ENCODE data around the gene NAIF1.
"Not testable (repeated sequence)": the region's sequence is repeated elsewhere in the genome, so short reads cannot be mapped to it uniquely, and the experiment has no call there.

The NAIF1 gene

DNA sequence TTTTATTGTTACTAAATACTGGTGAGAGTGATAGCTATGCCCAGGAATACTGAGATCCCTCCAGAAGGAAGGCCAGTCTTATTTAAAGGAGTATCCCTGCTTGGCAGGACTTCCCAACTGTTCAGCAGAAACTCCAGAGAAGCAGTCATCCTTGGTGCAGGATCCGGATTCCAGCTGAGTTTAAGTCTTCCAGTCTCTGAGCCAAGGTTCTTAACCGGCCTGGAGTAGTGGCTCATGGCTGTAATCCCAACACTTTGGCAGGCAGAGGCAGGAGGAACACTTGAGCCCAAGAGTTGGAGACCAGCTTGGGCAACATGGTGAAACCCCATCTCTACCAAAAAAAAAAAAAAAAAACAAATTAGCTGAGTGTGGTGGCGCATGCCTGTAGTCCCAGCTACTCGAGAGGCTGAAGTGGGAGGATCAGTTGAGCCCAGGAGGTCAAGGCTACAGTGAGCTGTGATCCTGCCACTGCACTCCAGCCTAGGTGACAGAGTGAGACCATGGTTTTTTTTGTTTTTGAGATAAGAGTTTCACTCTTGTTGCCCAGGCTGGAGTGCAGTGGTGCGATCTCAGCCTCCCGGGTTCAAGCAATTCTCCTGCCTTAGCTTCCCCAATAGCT, 7.6 kb downstream of the NAIF1 start:
- no peak for DNase-seq (ENCODE audit: low read depth)

DNA sequence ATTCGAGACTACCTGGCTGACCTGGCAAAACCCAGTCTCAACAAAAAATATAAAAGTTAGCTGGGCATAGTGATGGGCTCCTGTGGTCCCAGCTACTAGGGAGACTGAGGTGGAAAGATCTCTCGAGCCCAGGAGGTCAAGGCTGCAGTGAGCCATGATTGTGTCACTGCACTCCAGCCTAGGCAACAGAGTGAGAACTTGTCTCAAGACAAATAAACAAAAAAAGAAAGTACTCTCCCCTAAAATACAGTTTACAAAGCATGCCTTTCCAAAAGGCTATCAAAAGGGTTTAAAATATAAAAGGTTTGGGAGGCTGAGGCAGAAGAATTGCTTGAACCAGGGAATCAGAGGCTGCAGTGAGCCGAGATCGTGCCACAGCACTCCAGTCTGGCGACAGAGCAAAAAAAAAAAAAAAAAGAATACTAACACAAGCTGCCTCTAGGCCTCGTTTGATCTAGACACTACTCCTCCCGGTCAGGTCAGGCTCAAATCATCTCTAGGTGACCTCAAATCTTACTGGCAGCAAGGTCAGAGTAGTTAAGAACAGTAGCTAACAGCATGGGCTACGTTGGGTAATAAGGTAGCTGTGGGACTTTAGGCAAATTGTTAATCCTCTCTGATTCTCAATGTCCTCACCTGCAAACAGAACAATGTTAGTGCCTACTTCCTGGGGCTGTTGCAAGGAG, 9.3 kb downstream of the NAIF1 start:
- no peak for DNase-seq (ENCODE audit: low read depth)

DNA sequence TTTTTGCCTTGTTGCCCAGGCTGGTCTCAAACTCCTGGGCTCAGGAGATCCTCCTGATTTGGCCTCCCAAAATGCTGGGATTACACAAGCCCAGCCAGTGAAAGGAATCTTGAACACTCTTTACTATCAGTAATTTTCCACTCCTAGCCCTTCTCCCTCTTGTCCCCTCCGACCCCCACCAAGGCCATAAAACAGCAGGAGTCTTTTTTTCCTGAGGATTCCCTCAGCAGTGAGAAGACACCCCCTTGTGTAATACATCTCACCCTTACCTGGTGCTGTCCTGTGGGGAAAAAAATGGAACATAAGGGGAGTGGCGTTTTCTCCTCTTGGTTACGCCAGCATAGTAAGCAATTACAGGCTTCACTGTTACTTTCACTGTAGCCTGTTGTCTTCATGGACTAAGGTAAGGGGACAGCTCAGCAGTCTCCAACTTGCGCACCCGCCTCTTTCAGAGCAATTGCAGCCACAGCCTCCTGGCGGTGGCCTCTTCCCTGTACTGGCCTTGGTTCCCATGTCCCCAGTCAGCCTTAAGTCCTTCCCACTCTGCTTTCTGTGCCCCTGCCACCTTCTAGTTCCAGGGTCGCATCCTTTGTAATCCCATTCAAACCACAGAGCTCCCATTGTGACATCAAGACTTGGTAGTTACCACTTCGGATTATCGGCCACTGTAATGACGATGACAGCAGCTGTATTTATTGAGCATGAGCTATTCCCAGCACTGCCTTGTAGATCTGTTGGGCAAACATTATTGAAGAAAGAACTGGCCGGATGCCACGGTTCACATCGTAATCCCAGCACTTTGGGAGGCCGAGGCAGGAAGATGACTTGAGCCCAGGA, 10.0 kb downstream of the NAIF1 start:
- DNase-seq (ENCODE audit: low read depth): no peak

DNA sequence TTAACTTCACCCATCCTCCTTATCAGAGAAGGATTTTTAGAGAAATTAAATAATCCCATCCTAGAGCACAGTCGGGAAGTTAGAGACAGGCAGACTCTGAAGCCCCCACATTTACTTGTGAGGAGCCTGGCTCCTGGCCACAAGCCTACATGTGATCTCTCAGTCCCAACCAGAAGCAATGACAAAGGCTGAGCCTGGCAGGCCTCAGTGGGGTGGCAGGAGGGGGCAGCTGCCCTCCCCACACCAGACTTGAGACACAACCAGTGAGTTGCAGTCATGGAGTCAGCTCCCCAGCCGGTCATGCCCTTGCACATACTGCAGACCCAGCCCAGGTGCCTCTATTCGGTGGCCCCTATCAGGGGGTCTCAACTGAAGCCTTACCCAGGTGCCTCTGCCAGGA, 11.0 kb downstream of the NAIF1 start:
- no peak for DNase-seq (ENCODE audit: low read depth)

DNA sequence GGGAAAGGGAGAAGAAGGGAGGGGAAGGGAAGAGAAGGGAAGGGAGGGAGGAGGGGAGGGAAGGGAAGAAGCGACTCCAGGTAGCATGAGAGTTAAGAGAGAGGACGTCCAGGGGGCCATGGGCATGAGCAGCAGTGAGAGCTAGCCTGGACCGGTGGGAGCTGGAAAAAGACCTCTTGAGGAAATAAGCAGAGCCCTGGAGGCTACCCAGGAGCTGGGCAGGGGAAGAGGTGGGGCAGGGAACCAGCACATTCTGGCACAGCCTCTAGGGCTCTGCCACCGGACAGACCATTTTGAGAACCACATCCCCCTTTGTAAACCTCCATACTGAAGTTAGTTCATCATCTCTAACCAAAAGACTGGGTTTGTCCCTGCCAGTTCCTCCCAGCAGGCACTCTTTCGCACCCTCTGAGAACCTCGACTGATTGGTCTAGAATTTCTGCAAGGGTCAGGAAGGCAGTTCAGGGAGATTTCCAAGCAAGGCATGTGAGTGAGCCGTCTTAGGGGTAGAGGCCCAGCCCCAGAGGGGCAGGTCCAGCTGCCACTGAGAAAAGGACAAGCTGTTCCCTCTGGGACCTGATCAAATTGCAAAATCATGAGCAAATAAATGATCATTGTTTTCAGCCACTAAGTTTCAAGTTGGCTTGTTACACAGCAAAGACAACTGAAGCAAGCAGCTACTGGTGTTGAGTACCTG, 11.6 kb downstream of the NAIF1 start:
- no peak for DNase-seq (ENCODE audit: low read depth)

DNA sequence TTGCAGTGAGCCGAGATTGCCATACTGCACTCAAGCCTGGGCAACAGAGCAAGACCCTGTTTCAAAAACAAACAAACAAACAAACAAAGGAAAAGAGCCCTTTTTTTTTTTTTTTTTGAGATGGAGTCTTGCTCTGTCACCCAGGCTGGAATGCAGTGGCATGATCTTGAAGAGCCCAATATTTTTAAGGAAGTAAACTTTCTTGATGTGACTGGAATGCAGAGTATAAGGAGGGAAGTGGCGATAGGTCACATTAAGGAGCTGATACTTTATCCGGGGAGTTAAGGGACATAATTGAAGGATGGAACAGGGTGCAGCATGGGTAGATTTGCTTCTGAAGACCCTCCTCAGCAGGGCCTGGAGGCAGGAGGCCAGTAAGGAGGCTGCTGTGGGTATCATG, 13.0 kb downstream of the NAIF1 start:
- no peak for DNase-seq (ENCODE audit: low read depth)

DNA sequence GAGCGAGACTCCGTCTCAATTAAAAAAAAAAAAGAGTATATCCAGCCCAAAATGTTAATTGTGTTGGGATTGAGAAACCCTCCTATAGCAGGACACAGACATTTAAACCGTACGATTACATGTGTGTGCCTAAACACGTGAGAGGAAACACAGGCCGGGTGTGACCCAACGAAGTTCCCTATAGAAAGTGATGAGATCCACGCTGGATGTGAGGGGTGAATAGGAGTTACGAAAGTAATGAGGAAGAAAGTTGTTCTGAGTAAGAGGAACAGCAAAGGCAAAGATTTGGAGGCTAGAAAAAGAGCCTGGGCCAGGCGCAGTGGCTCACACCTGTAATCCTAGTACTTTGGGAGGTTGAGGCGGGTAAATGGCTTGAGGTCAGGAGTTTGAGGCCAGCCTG, 13.6 kb downstream of the NAIF1 start:
- DNase-seq (ENCODE audit: low read depth): no peak

DNA sequence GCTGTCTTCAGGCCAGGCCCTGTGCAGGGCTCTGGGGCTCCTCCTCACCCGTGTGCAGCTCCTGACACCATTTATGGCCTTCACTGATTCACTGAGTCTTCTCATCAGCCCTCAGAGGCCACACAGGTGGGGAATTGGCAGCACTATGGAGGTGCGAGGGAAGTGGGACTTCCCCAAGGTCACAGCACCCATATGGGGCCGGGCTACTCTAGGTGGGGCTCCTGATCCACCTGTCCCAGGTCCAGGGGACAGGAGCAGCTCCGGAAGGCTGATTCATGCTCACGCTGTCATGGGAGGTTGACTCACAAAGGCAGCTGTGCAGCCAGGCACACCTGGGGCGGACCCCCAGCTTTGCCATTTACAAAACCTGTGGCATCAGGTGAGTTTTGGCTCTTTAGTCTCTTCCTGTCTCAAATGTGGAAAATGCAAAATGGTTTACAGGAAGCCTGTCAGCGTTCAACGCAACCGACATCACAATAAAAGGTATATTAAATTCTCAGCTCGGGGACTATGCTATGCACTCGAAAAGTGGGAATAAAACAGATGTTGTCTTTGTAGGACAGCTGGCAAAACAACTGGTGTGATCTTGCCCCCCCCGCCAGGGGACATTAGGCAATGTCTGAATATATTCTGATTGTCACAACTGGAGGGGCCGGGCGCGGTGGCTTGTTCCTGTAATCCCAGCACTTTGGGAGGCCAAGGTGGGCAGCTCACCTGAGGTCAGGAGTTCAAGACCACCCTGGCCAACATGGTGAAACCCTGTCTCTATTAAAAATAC, 15.0 kb downstream of the NAIF1 start:
- DNase-seq (ENCODE audit: low read depth): no peak

DNA sequence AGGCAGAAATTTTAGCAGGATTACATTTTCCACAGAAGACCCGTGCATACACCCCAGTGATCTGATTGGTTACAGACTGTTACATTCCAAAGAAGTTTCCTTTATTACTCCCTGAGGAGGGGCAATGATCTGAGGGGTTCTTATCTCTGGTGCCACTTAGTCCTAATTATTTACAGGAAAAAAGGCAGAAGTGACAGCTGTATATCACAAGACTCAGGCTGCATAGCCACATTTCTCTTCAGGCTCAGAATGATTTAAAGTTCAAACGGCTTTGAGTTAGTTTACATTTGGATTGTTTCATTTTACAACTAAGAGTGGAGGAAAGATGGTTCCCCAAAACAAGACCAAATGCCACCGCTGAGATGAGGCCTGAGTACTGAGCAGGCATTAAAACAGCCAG, 17.3 kb downstream of the NAIF1 start:
- DNase-seq (ENCODE audit: low read depth): peak; percentile 30

DNA sequence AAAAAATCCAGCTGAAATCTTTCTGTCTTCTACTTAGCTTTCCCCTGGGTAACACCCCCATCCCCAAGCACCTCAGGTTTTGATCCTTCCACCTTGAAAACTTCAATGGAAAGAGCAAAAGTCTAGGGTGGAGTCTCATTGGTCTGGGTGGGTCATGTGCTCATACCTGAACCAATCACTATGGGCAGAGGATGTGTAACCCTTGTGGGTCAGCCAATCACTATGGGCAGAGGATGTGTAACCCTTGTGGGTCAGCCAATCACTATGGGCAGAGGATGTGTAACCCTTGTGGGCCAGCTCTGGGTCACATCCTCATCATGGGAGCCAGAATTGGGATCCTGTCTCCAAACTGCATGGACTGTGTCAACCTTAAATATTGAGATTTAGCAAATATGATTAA, 18.5 kb downstream of the NAIF1 start:
- DNase-seq (ENCODE audit: low read depth): no peak

DNA sequence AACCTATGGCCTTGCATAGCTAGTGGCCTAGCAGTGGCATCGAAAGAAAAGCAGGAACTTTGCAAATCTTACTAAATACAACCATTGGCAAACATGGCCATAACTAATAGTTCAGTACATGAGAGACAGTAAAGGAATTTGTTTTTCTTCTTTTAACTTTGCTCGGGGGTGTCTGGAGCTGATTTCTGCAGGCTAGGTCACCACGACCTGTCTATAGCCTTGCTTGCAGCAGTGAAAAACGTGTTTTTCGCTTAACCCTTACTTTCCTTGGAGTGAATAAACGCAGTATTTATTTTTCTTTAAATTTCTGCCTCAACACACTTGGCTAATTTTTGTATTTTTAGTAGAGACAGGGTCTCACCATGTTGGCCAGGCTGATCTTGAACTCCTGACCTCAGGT, 19.9 kb downstream of the NAIF1 start:
- no peak for DNase-seq (ENCODE audit: low read depth)

DNA sequence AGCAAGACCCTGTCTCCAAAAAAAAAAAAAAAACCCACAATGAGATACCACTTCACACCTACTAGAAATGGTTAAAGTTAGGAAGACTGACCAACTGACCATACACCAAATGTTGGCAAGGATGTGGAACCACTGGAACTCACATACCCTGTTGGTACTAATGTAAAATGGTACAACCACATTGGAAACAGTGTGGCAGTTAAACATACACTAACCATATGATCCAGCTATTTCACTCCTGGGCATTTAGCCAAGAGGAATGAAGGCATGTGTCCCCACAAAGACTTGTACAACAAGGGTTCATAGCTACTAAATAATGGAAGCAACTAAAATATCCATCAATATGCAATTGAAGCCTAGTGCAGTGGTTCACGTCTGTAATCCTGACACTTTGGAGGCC, 21.3 kb downstream of the NAIF1 start:
- no peak for DNase-seq (ENCODE audit: low read depth)

DNA sequence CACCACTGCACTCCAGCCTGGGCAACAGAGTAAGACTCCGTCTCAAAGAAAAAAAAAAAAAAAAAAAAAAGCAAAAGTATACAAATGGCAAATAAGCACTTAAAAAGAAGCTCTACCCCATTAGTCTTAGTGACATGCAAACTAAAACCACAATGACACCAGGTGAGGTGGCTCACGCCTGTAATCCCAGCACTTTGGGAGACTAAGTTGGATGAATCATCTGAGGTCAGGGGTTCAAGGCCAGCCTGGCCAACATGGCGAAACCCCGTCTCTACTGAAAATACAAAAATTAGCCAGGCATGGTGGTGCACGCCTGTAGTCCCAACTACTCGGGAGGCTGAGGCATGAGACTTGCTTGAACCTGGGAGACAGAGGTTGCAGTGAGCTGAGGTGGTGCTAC, 21.7 kb downstream of the NAIF1 start:
- not testable (repeated sequence) for DNase-seq (ENCODE audit: low read depth)

DNA sequence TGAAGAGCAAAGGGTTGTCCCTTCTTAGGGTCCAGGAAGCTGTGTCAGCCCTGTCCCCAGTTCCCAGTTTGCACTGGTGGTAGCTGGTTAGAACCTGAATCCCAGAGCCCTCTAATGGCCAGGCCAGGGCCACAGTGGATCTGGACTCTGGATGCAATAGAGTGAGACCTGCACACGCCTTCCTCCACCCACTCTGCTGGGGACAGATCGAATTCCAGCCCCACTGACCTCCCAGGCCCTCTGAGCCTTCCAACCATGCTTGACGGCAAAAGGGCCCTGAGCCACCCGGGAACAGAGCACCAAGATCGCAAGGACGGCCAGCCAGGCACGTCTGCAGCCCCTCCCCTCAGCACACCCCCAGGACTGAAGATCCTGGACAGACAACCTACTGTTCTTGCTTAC, 23.7 kb downstream of the NAIF1 start:
- peak; percentile 19 for DNase-seq (ENCODE audit: low read depth)

DNA sequence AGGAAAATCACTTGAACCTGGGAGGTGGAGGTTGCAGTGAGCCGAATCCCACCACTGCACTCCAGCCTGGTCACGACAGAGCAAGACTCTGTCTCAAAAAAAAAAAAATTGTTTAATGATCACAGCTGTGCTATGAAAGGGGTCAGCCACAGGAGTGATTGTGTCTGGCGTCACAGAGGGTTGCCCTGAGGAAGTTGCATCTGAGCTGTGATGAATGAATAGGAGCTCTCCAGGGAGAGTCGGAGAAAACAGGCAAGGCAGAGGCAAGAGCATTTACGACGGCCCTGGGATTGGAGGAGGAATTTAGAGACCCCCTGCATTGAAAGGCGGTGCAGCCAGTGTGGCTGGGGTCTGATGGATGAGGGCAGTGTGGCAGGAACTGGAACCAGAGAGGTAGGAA, 25.1 kb downstream of the NAIF1 start:
- DNase-seq (ENCODE audit: low read depth): no peak

DNA sequence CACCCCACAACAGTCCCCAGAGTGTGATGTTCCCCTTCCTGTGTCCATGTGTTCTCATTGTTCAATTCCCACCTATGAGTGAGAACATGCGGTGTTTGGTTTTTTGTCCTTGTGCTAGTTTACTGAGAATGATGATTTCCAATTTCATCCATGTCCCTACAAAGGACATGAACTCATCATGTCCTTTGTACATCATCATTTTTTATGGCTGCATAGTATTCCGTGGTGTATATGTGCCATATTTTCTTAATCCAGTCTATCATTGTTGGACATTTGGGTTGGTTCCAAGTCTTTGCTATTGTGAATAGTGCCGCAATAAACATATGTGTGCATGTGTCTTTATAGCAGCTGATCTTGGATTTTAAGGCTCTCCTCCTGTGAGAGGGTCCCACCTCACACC, 26.3 kb downstream of the NAIF1 start:
- not testable (repeated sequence) for DNase-seq (ENCODE audit: low read depth)

DNA sequence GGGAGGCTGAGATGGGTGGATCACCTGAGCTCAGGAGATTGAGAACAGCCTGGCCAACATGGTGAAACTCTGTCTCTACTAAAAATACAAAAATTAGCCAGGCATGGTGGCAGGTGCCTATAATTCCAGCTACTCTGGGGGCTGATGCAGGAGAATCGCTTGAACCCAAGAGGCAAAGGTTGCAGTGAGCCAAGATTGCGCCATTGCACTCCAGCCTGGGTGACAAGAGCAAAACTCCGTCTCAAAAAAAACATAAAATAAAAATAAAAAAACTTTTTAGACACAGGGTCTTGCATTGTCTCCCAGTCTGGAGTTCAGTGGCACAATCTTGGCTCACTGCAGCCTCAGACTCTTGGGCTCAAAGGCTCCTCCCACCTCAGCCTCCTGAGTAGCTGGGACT, 30.6 kb downstream of the NAIF1 start:
- DNase-seq (ENCODE audit: low read depth): not testable (repeated sequence)

DNA sequence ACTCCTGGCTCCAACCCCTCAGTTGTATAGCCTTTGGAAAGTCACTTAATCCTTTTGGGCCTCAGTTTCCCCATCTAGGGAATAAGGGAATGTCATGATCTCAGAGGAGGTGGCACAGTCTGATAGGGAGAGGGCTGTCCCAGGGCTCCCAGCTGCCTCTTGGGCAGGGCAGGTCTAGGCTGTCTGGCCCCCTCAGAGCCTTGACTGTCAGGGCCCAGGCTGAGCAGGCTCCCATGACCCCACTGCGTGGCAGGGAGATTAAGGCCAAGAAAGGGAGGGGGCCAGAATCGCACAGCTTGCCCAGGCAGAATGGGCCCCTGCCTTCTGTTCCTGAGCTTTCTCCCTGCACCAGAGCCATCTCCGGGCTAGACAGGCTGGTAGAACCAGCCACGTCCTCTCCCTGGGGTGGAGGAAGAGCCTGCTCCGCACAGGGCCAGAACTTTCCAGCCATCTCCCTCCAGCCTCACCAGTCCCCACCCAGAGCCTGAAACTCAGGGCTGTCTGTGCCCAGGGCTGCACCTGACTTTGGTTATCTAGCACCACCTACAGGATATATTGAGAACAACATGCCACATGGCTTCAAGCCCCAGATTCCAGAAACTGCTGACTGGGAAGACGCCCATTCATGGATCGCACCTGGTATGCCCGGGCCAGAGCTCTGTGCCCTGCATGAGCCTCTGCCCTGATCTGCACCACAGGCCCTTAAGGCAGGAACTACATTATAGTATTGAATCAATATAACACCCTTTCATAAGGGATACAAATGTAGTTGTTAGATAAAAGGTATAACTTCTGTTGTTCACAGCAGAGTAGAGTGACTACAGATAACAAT, 32.1 kb downstream of the NAIF1 start:
- DNase-seq (ENCODE audit: low read depth): peak; percentile 85

DNA sequence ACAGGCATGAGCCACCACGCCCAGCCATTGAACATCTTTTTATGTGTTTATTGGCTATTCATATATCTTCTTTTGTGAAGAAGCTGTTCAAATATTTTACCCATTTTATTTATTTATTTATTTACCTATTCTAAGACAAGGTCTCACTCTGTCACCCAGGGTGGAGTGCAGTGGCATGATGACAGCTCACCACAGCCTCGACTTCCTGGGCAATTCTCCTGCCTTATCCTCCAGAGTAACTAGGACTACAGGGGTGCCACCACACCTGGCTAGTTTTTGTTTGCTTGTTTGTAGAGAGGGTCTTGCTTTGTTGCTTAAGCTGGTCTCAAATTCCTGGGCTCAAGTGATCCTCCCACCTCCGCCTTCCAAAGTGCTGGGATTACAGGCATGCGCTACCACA, 33.5 kb downstream of the NAIF1 start:
- DNase-seq (ENCODE audit: low read depth): no peak

DNA sequence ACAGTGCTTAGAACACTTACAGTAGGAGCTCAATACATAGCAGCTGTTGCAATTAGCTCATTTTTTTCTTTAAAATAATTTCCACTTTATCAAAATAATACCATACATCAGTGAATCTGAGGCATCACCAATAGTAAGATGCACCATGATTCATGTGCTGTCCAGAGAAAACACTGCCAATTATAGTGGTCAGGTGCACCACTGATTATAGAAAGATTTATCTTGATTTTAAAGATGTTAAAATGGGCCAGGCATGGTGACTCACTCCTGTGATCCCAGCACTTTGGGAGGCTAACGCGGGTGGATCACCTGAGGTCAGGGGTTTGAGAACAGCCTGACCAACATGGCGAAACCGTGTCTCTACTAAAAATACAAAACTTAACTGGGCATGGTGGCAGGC, 39.4 kb downstream of the NAIF1 start:
- DNase-seq (ENCODE audit: low read depth): no peak

All from EH (cell line).